Tibial nerve (tissue), 4 donors: ENCODE data around the gene DCAF15. TPM values are rescaled to one million over a fixed set of nuclear protein-coding genes. Genes with fewer than 3 reads are reported as not detected.

ENCODE experiments used
- DNase-seq, 2 donors: peaks; one replicate each; pipeline ENCODE4 v3.0.0-alpha.2; 2019; ENCODE audit warnings: low spot score in 2 of 2
- H3K27ac ChIP-seq, 4 donors: fragments of 200-600 bp; sonication (generic) in 3 of 4; one replicate each; pipeline ENCODE4 v1.5.1; 2017 to 2019; ENCODE audit warnings: mild to moderate bottlenecking in 1 of 4
- H3K27me3 ChIP-seq, 2 donors: fragments of 200-600 bp; sonication (generic) in 1 of 2; one replicate each; pipeline versions ENCODE4 v1.5.1 to v1.6.0; 2017 to 2019
- H3K36me3 ChIP-seq, 3 donors: fragments of 200-600 bp; sonication (generic); one replicate each; pipeline ENCODE4 v1.5.1; 2018 to 2019
- H3K4me1 ChIP-seq, 4 donors: fragments of 200-600 bp; sonication (generic) in 3 of 4; one replicate each; pipeline ENCODE4 v1.5.1; 2017 to 2019
- H3K4me3 ChIP-seq, 4 donors: fragments of 200-600 bp; sonication (generic) in 3 of 4; one replicate each; pipeline ENCODE4 v1.5.1; 2017 to 2019; ENCODE audit warnings: mild to moderate bottlenecking in 1 of 4, moderate library complexity in 1 of 4
- H3K9me3 ChIP-seq, 4 donors: fragments of 200-600 bp; sonication (generic) in 3 of 4; one replicate each; pipeline ENCODE4 v1.5.1; 2017 to 2019
- EP300 ChIP-seq, 2 donors: sonication (generic); formaldehyde crosslinking; IDR thresholded peaks; one replicate each; pipeline ENCODE4 v1.6.1; 2017; ENCODE audit warnings: antibody characterized with exemption in 2 of 2, mild to moderate bottlenecking in 1 of 2
- POLR2A ChIP-seq, 2 donors: fragments of 450-650 bp; IDR thresholded peaks; one replicate each; pipeline ENCODE4 v1.6.1; 2017; ENCODE audit warnings: antibody characterized with exemption in 2 of 2, mild to moderate bottlenecking in 2 of 2, moderate library complexity in 2 of 2
- WGBS, 2 donors: methylation state at CpG; one replicate each; pipeline ENCODE4 v1.1.5; 2018; 5-methylcytosine and 5-hydroxymethylcytosine counted together
- total RNA-seq, 4 donors: library from RNA; depleted of rRNA; stranded (reverse); fragments of >200 nt; gene quantifications; one replicate each; pipeline ENCODE4 v1.1.0, GENCODE V29; 2016
- TF ChIP-seq, protein P1 (sequence below), 5 experiments: fragments of 200-600 bp in 3 of 5; fragments of 450-650 bp in 2 of 5; sonication (generic) in 3 of 5; IDR thresholded peaks; one replicate each; pipeline ENCODE4 v1.5.1; 2016 to 2019; ENCODE audit warnings: antibody characterized with exemption in 5 of 5, mild to moderate bottlenecking in 3 of 5, moderate library complexity in 2 of 5

The DCAF15 gene
- total RNA-seq, 4 donors from 2014 or later = 14.3 to 31.5 (median 19.3) TPM

GRCh38 chr19:13981467-13981866, 29.2 kb downstream of the DCAF15 start:
- no peaks in the 10 kb centered on the region for H3K9me3 ChIP-seq
- DNase-seq = no peak
- H3K4me3 ChIP-seq = no peak overlapping the region
- peak overlapping the region in 1 of 4 donors; percentile 34 for H3K27ac ChIP-seq
- peaks cover 0 to 41% (median 21%) of the 10 kb centered on the region in 4 donors for H3K4me1 ChIP-seq
- peaks cover 0 to 51% (median 0%) of the 10 kb centered on the region in 3 donors for H3K36me3 ChIP-seq
- H3K27me3 ChIP-seq = no peaks in the 10 kb centered on the region
- no peak for TF ChIP-seq POLR2A (IDR thresholded peaks at IDR 0.05)
- TF ChIP-seq, protein P1, sequence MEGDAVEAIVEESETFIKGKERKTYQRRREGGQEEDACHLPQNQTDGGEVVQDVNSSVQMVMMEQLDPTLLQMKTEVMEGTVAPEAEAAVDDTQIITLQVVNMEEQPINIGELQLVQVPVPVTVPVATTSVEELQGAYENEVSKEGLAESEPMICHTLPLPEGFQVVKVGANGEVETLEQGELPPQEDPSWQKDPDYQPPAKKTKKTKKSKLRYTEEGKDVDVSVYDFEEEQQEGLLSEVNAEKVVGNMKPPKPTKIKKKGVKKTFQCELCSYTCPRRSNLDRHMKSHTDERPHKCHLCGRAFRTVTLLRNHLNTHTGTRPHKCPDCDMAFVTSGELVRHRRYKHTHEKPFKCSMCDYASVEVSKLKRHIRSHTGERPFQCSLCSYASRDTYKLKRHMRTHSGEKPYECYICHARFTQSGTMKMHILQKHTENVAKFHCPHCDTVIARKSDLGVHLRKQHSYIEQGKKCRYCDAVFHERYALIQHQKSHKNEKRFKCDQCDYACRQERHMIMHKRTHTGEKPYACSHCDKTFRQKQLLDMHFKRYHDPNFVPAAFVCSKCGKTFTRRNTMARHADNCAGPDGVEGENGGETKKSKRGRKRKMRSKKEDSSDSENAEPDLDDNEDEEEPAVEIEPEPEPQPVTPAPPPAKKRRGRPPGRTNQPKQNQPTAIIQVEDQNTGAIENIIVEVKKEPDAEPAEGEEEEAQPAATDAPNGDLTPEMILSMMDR (IDR thresholded peaks at IDR 0.05) = no peak
- TF ChIP-seq EP300 (IDR thresholded peaks at IDR 0.05) = no peak
- WGBS, 2 donors = 79 to 80% methylated on average over 9 of the region's 9 CpGs

DNA sequence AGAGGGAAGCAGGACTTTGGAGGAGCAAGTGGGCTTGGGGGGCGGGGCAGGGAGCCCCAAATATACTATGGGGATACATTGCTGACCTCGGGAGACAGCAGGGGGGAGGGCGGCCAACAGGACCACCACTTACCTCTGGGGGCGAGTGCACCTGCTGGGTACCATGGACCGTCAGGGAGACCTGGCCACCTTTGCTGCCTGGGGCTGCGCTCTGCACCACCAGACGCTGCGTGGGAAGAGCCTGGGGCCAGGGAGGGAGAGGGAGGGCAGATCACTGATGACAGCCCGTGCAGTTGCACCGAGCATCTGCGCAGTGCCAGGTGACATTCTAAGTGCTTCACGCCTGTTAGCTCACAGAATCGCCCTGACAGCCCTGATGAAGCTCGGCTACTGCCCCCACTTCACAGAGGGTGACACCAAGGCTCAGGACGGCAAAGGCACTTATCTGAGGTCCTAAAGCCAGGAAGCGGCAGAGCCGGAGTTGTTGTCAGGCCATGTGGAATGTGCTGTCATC, 29.7 kb downstream of the DCAF15 start:
- H3K4me3 ChIP-seq = no peak overlapping the region
- DNase-seq = no peak
- H3K27me3 ChIP-seq = no peaks in the 10 kb centered on the region
- H3K36me3 ChIP-seq = peaks cover 0 to 47% (median 0%) of the 10 kb centered on the region in 3 donors
- 93 to 95% methylated on average over 17 of the region's 17 CpGs for WGBS, 2 donors
- TF ChIP-seq POLR2A (IDR thresholded peaks at IDR 0.05) (no peak), EP300 (IDR thresholded peaks at IDR 0.05) (no peak)
- TF ChIP-seq, protein P1 (IDR thresholded peaks at IDR 0.05) = no peak
- no peaks in the 10 kb centered on the region for H3K9me3 ChIP-seq
- H3K4me1 ChIP-seq = peaks cover 0 to 46% (median 26%) of the 10 kb centered on the region in 4 donors
- H3K27ac ChIP-seq = peak overlapping the region in 1 of 4 donors; percentile 34

GRCh38 chr19:13982773-13983172, 30.5 kb downstream of the DCAF15 start:
- H3K27me3 ChIP-seq = no peaks in the 10 kb centered on the region
- no peak overlapping the region for H3K4me3 ChIP-seq
- TF ChIP-seq POLR2A (IDR thresholded peaks at IDR 0.05) (no peak), EP300 (IDR thresholded peaks at IDR 0.05) (no peak)
- TF ChIP-seq, protein P1 (IDR thresholded peaks at IDR 0.05) = no peak
- H3K9me3 ChIP-seq = no peaks in the 10 kb centered on the region
- WGBS, 2 donors = 96 to 97% methylated on average over 9 of the region's 9 CpGs
- peaks cover 0 to 53% (median 30%) of the 10 kb centered on the region in 4 donors for H3K4me1 ChIP-seq
- H3K36me3 ChIP-seq = peaks cover 0 to 48% (median 0%) of the 10 kb centered on the region in 3 donors
- H3K27ac ChIP-seq = no peak overlapping the region
- DNase-seq = no peak

GRCh38 chr19:13983213-13983889, 31.0 kb downstream of the DCAF15 start:
- H3K27me3 ChIP-seq = no peaks in the 10 kb centered on the region
- peaks cover 0 to 52% (median 29%) of the 10 kb centered on the region in 4 donors for H3K4me1 ChIP-seq
- DNase-seq = no peak
- peaks cover 0 to 51% (median 0%) of the 10 kb centered on the region in 3 donors for H3K36me3 ChIP-seq
- peak overlapping the region in 1 of 4 donors; percentile 34 for H3K27ac ChIP-seq
- no peak for TF ChIP-seq EP300 (IDR thresholded peaks at IDR 0.05)
- no peak for TF ChIP-seq POLR2A (IDR thresholded peaks at IDR 0.05)
- TF ChIP-seq, protein P1 (IDR thresholded peaks at IDR 0.05) = no peak
- no peaks in the 10 kb centered on the region for H3K9me3 ChIP-seq
- WGBS, 2 donors = 69 to 80% methylated on average over 6 to 15 of the region's 21 CpGs
- H3K4me3 ChIP-seq = no peak overlapping the region

- TF ChIP-seq, protein P1 (IDR thresholded peaks at IDR 0.05) = no peak
- TF ChIP-seq POLR2A (IDR thresholded peaks at IDR 0.05) (no peak), EP300 (IDR thresholded peaks at IDR 0.05) (no peak)
- peaks cover 0 to 49% (median 22%) of the 10 kb centered on the region in 4 donors for H3K4me1 ChIP-seq
- 76 to 82% methylated on average over 11 of the region's 15 CpGs for WGBS, 2 donors
- DNase-seq = no peak
- H3K9me3 ChIP-seq = no peaks in the 10 kb centered on the region
- H3K27me3 ChIP-seq = no peaks in the 10 kb centered on the region
- H3K36me3 ChIP-seq = peaks cover 0 to 60% (median 0%) of the 10 kb centered on the region in 3 donors
- H3K27ac ChIP-seq = no peak overlapping the region
- no peak overlapping the region for H3K4me3 ChIP-seq
These were observed 31.9 kb downstream of the DCAF15 start for GRCh38 chr19:13984186-13984585.
